GM21515 (cell line): ENCODE measurements around the gene PYGB.

Experiments used
- ATAC-seq: cut with Tn5 transposase; IDR thresholded peaks from one replicate; pipeline ENCODE4 v1.9.1; 2021; ENCODE audit not compliant: unreplicated experiment

PYGB gene

DNA sequence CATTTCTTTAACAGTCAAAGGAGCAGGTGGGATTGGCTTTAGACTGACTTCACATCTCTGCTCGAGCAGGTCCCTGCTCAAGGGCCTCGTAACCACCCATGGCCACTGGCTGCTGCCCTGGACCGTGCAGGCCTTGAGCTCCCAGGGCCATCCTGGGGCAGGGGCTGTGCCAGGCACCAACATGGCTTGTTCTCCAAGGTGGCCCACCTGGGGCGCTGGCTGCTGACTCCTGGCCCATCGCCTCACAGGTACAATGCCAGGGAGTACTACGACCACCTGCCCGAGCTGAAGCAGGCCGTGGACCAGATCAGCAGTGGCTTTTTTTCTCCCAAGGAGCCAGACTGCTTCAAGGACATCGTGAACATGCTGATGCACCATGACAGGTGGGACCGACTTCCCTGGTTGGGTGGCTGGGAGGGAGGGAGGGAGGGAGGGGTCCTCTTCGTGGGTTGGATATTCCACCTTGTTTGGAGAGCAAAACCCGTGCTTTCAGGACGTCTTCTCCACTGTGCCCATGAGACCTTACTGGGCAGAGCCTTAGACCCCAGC is 46.1 kb downstream of the PYGB start:
- ATAC-seq, result no peak

DNA sequence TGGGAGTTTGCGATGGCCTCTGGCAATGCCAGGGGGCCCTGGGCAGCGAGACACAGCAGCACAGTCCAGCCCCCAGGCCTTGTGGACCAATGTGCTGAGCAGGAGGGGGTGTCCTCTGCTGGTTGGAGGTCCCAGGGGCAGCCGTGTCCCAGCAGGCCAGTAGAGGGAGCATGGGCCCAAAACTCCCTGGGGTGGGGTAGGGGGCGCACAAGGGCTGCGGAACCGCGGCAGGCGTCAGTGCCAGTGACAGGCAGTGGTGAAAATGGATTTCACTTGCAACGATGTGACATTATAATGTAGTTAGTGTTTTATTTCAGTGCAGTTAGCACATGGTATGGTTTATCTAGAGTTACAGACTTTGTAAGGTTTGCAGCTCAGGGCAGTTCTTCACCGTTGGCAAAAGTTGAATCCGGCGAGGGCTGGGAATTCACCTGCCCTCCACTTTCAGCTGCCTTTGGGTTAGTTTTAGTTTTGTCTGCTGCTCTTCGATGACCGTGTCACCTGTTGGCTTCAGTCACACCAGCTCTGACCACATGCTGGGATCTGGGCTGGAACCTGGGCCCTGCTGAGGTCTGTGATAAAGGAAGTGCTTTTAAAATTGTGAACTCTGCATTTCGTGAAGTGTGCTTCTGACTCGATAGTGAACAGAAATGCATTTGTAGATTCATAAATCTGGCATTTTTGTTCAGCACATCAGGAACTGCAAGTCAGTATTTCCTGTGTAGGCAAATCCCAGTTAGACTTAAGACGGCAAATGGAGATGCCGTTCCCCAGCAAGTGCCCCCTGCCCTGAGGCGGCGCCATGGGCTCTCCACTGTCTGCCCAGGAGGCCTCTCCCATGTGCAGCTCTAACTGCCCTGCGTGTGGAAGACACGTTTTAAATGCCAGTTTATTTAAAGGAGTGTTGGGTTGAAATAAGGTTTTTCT is 46.8 kb downstream of the PYGB start:
- peak; percentile 43 for ATAC-seq

DNA sequence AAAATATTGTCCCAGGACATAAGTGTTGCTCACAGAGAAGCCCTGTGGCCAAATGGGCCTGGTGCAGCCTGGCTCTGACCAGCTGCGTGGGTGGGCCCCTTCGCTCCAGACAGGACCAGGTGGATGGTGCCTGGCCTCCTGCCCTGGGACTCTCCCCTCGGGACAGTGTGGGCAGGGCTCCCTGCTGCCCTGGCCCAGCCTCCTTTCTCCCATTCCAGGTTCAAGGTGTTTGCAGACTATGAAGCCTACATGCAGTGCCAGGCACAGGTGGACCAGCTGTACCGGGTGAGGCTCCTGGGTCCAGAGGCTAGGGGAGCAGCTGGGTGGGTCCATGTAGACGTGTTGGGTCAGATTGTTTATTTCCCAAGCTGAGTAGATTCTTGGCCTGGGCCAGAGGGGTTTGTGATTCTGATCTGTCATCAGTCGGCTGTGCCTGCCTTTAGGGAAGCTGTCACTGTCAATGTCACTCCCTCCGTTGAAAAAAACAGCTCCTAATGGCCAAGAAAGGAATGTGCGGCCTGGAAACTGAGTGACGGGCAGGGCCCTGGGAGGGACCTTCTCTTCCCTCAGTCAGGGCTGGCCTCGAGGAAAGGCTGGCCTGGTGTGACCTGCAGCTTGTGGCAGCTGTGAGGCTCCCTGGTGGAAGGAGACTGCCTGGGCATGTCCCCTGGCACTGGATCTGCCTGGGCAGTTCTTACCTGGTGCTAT is 47.7 kb downstream of the PYGB start:
- no peak for ATAC-seq

DNA sequence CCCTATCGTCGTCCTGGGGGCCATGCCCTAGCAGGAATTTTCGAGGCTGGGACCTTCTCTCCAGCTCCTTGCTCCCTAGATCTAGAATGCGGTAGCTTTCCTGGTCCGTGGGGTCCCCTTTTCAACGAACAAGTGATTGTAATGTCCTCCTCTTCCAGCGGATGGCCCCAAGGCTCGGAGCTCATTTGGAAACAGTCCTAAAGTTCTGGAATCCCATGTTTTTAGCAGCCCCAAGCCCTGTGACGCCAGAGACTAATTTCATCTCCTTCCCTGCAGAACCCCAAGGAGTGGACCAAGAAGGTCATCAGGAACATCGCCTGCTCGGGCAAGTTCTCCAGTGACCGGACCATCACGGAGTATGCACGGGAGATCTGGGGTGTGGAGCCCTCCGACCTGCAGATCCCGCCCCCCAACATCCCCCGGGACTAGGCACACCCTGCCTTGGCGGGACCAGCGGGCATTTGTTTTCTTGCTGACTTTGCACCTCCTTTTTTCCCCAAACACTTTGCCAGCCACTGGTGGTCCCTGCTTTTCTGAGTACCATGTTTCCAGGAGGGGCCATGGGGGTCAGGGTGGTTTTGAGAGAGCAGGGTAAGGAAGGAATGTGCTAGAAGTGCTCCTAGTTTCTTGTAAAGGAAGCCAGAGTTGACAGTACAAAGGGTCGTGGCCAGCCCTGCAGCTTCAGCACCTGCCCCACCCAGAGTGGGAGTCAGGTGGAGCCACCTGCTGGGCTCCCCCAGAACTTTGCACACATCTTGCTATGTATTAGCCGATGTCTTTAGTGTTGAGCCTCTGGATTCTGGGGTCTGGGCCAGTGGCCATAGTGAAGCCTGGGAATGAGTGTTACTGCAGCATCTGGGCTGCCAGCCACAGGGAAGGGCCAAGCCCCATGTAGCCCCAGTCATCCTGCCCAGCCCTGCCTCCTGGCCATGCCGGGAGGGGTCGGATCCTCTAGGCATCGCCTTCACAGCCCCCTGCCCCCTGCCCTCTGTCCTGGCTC is 48.5 kb downstream of the PYGB start:
- ATAC-seq, result peak; percentile 25

DNA sequence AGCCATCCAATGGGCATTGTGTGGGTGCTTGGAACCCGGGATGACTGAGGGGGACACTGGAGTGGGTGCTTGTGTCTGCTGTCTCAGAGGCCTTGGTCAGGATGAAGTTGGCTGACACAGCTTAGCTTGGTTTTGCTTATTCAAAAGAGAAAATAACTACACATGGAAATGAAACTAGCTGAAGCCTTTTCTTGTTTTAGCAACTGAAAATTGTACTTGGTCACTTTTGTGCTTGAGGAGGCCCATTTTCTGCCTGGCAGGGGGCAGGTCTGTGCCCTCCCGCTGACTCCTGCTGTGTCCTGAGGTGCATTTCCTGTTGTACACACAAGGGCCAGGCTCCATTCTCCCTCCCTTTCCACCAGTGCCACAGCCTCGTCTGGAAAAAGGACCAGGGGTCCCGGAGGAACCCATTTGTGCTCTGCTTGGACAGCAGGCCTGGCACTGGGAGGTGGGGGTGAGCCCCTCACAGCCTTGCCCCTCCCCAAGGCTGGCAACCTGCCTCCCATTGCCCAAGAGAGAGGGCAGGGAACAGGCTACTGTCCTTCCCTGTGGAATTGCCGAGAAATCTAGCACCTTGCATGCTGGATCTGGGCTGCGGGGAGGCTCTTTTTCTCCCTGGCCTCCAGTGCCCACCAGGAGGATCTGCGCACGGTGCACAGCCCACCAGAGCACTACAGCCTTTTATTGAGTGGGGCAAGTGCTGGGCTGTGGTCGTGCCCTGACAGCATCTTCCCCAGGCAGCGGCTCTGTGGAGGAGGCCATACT is 49.4 kb downstream of the PYGB start:
- peak; percentile 51 for ATAC-seq

DNA sequence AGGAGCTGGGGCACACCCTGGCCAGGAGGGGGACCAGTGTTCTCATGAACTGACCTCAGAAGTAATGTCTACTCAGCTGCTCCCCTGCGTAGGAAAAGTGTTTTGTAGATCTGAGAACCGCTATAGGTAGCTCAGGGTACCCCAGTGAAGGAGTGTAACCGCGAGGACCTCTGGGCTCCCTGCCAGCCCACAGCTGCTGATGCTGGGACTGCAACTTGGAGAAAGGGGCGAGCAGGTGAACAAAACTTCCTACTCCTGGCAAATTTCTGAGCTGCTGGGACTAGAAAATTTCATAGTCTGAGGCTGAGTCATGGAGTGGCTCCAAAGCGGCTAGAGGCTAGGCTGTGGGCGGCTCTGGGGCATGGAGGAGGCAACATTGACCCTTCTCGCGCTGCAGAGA is 51.9 kb downstream of the PYGB start:
- ATAC-seq, result no peak

DNA sequence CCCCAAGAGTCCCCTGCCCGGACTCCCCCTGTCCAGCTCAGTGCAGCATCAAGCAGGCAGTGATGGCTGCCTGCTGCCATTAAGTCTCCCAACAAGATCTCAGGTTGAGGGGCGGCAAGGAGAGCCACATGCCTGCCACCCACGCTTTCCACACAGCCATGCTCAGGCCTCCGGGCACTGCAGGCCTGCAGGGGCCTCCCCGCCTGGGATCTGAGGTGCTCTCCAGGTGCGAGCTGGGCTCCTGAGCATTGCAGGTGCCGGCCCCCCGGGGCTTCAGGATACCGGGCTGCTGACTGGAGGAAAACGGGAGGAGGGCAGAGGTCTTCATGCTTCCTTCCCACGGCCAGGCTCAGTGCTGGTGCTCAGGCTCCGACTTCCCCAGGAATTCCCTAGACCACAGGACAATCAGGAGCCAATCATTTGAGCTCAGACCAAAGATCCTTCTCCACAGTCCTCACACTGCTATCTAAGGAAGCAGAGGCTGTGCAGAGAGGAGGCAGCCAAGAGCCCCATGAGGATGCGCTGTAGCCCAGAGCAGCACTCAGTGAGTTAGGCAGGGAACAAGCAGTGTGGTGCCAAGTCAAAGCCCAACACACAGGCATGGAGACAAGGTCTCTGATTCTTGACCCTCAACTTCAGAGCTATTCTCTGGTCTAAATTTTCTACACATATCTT is 52.7 kb downstream of the PYGB start:
- no peak for ATAC-seq

DNA sequence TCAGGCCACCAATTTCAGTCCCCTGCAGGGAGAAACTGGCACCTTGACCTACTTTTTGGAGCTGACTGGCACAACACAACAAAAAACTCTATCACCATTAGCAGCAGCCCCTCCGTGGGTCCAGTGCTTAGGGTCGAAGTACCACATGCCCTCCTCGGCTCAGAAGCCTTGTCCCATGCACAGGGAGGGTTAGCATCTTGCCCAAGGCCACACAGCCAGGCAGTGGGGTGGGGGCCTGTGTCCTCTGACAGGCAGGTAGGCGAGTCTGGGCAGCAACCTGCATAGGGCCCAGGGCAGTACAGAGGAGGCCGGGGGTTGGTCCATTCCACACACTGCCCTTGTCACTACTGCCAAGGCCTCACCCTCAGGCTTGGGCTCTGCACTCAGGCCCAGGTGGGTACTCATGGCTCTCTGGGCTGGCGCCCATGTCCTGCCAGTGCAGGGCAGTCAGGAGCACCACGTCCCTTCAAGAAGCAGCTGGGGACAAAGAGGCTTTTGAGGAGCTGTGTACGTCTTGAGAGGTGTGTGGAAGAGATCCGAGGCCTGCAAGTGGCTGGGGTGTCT is 53.6 kb downstream of the PYGB start:
- no peak for ATAC-seq

DNA sequence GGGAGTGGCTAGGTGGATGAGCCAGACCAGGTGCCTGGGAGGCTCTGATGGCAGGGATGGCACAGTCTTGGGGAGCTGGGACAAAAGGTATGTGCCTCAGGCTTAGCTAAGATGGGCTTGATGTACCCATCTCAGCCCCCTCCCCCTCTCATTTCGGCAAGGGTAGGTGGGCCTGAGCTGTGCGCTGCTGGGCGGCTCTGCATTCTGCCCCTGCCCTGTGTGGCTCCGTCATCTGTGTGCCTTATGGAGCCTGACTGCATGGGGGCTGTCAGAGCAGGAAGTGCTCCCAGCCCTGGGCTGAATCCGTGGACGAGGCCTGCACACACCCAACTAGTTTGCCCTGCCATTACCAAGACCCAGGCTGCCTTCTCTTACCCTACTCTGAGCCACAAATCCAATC is 54.7 kb downstream of the PYGB start:
- no peak for ATAC-seq

DNA sequence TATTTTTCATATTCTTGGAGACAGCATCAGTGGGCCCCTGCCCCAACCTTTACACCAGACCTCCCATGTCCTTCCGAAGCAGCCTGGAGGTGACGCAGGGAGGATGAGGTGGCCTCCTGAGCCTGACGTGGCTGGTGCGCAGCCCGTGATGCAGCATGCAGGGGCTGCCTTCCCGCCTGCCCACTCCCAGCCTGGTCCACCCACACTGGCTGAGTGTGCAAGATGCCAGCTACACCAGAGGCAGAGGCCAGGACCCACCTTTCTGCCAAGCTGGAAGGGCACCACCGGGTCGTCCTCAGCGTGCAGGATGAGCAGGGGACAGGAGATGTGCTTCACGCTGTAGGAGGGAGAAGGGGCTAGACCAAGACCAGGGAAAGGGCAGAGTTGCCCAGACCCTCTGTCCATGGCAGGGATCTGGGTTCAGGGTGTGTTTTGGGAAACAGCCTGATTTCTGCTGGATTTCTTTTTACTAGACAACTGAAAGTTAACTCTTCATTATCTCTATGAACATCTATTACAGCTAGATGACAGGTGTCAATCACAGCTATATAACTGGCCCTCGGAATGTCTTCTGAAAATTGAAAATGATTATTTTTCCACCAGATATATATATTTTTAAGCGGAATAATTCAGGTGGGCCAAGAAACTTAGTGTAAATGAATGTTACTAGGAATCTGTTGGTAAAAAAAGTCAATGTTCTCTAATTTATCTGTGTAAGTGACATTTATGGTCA is 55.6 kb downstream of the PYGB start:
- no peak for ATAC-seq

DNA sequence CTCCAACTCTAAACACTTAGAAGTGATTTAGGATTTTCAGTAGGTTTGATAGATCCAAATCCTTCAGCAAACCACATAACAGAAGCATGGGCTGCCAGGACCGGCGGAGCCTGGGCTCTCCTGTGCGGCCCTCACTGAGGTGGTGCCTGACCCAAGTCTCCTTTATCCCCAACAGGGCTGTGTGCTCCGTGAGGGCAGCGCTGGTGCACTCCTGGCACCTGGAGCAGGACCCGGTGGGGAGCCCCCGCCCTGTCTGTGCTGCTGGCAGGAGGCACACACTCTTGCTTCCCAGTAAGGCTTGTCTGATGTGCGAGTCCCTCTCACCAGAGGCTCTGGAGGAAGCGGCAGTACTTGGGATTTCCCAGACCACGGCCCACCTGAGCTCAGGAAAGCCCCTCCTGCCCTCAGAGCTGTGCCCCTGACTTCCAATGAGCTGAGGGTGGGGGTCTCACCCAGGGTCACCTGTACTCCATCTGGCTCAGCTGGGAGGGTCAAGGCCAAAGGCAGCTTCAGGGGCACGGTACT is 56.2 kb downstream of the PYGB start:
- no peak for ATAC-seq

DNA sequence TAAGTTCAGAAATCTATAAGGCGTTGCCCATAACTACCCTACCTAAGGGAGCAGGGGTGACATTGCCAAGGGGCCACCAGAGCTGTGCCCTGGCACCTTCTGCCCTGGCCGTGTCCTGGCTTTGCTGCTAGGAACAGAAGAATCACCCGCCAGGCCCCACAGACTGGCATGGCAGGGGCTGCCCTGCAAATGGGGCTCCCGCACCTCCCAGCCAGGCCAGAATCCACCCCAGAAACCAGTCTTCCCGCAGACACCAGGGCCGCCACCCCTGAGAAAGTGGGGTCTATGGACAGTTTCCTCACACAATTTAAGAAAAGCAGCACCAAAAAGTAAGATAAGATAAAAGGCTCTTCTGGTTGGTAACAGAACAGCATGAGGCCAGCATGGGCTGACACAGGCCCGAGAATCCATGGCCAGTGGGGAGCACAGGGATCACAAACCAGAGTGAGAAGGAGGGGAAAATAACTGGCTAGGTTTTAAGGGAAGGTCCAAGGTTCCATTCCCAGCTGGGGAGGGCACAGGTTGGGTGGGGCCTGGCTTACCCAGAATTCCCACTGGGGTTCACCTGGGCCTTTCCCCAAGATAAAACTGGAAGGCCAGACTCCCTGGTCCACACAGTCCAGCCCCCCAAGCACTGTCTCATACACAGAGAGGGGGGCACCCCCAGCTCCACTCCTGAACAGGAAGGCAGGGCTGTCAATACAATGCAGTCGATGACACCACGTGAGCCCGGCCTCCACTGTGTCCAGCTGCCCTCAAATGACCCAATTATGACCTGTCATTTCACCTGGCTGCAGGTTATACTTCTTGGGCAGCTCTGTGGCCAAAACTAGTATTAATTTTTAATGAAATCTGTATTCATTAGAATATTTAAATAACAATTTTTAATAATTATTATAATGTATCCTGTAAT is 59.4 kb downstream of the PYGB start:
- no peak for ATAC-seq

DNA sequence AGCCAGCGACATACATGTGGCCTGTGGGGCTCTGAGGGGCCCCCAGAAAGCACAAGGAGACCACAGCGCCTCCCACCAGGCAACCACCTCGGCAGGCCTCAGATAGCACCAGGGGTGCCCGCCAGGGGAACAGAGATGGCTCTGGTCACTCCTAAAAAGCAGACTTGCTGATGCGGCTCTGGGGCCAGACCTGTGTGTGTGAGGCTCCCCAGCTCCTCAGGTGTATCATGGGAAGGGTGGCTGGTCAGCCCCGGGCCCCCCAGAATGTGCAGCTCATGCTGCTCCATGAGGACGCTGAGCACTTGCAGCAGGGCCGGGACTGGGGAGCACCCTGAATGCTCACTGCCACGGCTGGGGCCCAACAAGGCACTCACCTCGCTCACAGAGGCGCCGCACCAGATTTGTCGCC is 60.2 kb downstream of the PYGB start:
- ATAC-seq, result no peak

DNA sequence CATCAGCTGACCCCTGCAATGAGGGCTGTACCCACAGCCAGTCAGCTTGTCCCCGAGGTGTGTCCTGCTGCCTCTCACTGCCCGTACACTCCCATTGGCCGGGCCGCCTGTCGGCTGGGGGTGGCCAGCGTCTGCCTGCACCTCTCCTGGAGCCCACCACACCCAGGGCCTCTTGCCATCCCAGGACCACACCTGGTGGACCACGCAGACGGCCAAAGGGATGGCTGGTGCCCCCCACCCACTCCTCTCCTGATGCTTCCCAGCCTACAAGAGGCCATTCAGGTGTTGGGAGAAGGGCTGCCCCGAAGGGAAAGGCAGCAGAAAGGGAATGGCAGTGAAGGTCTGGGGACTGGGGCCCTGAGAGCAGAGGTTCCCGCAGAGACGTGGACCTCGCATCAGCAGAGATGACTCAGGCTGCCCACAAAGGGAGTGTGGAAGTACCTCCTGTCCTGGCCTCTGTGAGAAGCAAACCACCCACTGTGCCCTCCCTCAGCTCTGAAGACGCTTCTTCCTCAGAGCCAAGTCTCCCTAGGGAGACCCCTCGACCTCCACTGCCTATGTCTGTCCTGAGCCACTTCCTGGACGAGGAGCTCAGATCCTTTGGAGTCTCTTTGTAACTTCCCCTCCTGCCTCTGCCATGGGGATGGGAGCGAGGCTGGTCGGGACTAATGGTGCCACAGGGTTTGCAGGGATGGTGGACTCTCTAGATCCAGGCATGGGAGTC is 60.9 kb downstream of the PYGB start:
- no peak for ATAC-seq

DNA sequence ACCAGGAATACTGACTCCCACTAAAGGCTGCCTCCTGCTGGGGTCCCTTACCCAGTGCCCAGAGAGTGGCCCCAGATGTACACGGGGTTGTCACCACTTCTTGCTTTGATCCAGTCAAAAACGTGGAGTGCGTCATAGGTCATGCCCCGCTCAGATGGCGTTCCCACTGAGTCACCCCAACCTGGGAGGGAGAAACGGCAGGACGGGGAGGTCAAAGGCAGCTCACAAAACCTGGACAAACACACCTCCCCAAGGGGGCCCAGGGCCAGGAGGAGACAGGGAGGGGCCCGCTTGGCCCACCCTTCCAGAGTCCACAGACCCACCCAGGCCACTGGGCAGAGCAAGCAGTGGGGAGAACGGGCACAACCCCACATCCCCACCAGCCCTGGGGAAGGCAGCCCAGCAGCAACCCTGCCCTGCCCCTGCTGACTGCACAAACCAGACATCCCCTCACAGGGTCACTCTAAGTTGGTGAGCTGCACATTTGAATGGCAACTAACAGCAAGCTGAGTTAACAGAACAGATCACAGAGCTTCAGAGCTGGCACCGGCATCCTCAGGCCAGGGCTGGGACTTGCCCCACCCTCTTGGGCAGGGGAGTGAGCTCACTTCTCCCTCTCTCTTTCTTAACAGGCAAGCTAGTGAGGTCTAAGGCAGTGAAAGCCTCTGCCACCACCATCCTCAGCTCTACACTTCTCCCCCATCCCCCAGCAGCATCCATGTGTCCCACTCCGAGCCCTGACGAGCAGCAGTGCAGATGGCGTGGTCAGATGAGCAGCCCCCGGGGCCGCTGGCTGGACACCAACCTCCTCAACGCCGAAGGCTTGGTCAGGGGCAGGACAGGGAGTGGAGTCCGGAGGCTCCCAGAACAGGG is 61.7 kb downstream of the PYGB start:
- no peak for ATAC-seq
